Smooth muscle cell of the umbilical artery (primary cell): Measurements from ENCODE around the gene KMT2A. TPM values are rescaled to one million over a fixed set of nuclear protein-coding genes. Genes with fewer than 3 reads are reported as not detected.

Experiments used
- total RNA-seq: library from RNA; depleted of rRNA; stranded (reverse); fragments of >200 nt; gene quantifications from 2 replicates; pipeline ENCODE4 v1.2.3, GENCODE V29; 2014

The KMT2A gene
- 27.3 and 55.5 TPM in 2 replicates for total RNA-seq

DNA sequence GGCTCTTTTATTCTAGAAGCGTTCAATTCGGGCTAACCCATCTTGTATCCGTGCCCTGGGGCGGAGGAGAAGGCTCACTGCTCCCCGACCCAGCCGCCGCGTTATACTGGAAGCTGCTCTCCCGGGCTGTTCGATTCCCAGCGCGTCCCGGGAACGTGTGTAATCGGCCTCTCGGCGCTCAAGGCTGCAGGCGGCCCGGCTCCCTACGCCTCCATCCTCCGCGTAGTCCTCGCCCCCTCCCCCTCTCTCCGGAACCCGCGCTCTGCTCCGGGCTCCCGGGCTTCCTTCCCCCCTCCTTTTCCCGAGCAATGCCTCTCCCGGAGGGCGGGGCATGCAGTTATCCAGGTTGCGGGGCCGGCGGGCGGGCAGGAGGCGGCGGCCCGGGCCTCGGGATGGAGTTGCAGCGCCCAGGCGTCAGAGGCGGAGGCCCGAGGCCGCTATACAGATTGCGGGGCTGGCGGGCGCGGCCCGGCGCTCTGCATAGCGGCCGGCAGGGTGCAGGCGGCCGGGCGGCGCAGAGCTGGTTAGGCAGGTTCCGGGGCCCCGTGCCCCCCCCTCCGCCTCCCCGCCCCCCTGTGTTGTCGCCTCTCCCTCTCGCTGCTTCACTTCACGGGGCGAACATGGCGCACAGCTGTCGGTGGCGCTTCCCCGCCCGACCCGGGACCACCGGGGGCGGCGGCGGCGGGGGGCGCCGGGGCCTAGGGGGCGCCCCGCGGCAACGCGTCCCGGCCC, at the start of gene KMT2A:
TSS of gene KMT2A (plus strand) at position 600 of the 732 bp plus-strand sequence. CDS start at position 621, 21 bp downstream.

GRCh38 chr11:118401151-118401879, 35.0 kb upstream of the KMT2A start, which contains the start of gene ATP5MG:
Gene ATP5MG (plus strand): TSS chr11:118401606. CDS start chr11:118401666, 60 bp downstream.

DNA sequence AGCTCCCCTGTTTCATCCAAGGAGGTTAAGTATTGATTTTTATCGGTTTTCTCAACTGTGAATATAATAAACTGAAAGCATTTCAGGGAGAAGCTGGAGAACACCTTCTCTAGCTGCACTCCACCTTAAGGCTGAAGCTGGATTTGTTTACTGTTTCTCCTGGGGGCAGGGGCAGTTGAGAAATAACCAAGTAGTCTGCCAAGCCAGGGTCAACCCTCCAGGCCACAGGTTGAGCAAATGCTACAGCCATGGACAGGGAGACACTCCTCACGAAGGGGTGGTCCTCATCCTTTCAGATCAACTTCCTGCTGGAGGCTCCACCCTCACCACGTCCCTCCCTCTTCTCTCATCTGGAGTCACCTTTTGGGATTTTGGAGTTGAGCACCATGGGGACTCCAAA, 90.8 kb downstream of the KMT2A start, which contains the start of gene TTC36:
TSS of gene TTC36 (plus strand) at position 366 of the 400 bp plus-strand sequence. CDS start at position 387, 21 bp downstream.

GRCh38 chr11:118530683-118531596, 94.6 kb downstream of the KMT2A start, which contains the start of gene TMEM25:
Gene TMEM25 (plus strand): TSS chr11:118531192. CDS start chr11:118531802, 610 bp downstream.

GRCh38 chr11:118572061-118572980, 136.0 kb downstream of the KMT2A start, which contains the start of gene ARCN1:
Gene ARCN1 (plus strand): TSS chr11:118572409. CDS start chr11:118572548, 139 bp downstream.

Other genes starting within 250 kb of the KMT2A start
- gene JAML, start 211.5 kb upstream of the KMT2A start, total RNA-seq, result not detected in 2 replicates
- 0.89 and 1.1 TPM in 2 replicates for gene MPZL3, start 184.1 kb upstream of the KMT2A start, total RNA-seq
- gene MPZL2, start 172.2 kb upstream of the KMT2A start, total RNA-seq, result 1.2 TPM in 1 of 2 replicates, not detected in the other
- not detected in 2 replicates for gene CD3E, start 131.8 kb upstream of the KMT2A start, total RNA-seq
- not detected in 2 replicates for gene CD3D, start 93.8 kb upstream of the KMT2A start, total RNA-seq
- not detected in 2 replicates for gene CD3G, start 92.1 kb upstream of the KMT2A start, total RNA-seq
- 37.4 and 42.0 TPM in 2 replicates for gene UBE4A, start 76.9 kb upstream of the KMT2A start, total RNA-seq
- 24.6 and 34.7 TPM in 2 replicates for gene ATP5MG, start 34.9 kb upstream of the KMT2A start, total RNA-seq
- gene TTC36, start 91.0 kb downstream of the KMT2A start, total RNA-seq, result 0.59 and 1.2 TPM in 2 replicates
- 23.2 and 40.3 TPM in 2 replicates for gene TMEM25, start 94.7 kb downstream of the KMT2A start, total RNA-seq
- gene IFT46, start 129.4 kb downstream of the KMT2A start, total RNA-seq, result 18.2 and 24.3 TPM in 2 replicates
- gene ARCN1, start 135.9 kb downstream of the KMT2A start, total RNA-seq, result 201 and 317 TPM in 2 replicates
- 96.2 and 140 TPM in 2 replicates for gene PHLDB1, start 171.1 kb downstream of the KMT2A start, total RNA-seq
- not detected in 2 replicates for gene TREH, start 243.2 kb downstream of the KMT2A start, total RNA-seq